ENCODE measurements around the gene PTPRD. TPM values are rescaled to one million over a fixed set of nuclear protein-coding genes. Genes with fewer than 3 reads are reported as not detected.

Gene PTPRD
- total and polyA plus RNA-seq, 2 of the 4 experiments (the other 2 are of a cell fraction): 0.07 to 0.18 TPM

- 0% methylated on average over 1 of the region's 3 CpGs; no CpG with 5 or more reads in 1 of the 2 experiments for WGBS, 2 experiments (ENCODE audit: extremely low coverage in 2 of 2, insufficient read length in 1 of 2)
- no peaks in the 10 kb centered on the region for H3K36me3 ChIP-seq (ENCODE audit: control insufficient read depth, insufficient read depth, low read length)
- intact Hi-C loops (cut with micrococcal nuclease) (no loop called here), in situ Hi-C loops (cut with MboI; ENCODE audit: low sequenced_read_pairs) (no loop called here), dilution Hi-C loops (cut with HindIII; ENCODE audit: low sequenced_read_pairs, unreplicated experiment) (no loop called here)
- ATAC-seq (ENCODE audit: low read depth) (no peak), DNase-seq (no peak)
- no peak overlapping the region for H3K4me3 ChIP-seq (ENCODE audit: insufficient read depth, low read depth, low read length)
- no peak overlapping the region for H3K27ac ChIP-seq (ENCODE audit: insufficient read depth, low read length)
- no peak overlapping the region for H2BK120ac ChIP-seq (ENCODE audit: low read depth, low read length)
- H2AK5ac ChIP-seq (ENCODE audit: low read depth, low read length): no peak overlapping the region
- H2AFZ ChIP-seq (replicated peaks; ENCODE audit: low read length, poor library complexity): no peak overlapping the region
- H4K8ac ChIP-seq (ENCODE audit: low read depth in 2 of 2, low read length in 2 of 2): no peak overlapping the region
- H2BK20ac ChIP-seq (ENCODE audit: low read depth, low read length): no peak overlapping the region
- H3K18ac ChIP-seq (ENCODE audit: low read depth, low read length): no peak overlapping the region
- H3K27me3 ChIP-seq (ENCODE audit: control insufficient read depth, insufficient read depth, low read length): no peaks in the 10 kb centered on the region
- CTCF ChIA-PET: no interaction called here
- POLR2A ChIA-PET (ENCODE audit: unreplicated experiment): no interaction called here
- no peak overlapping the region for H3K9ac ChIP-seq (ENCODE audit: low read depth, low read length)
- H2AK9ac ChIP-seq (replicated peaks; ENCODE audit: low read depth, low read length, poor library complexity): no peak overlapping the region
- H4K20me1 ChIP-seq (ENCODE audit: insufficient read depth, low read length): no peaks in the 10 kb centered on the region
- H4K5ac ChIP-seq (ENCODE audit: low read depth, low read length): no peak overlapping the region
- TF ChIP-seq MAFK (IDR thresholded peaks at IDR 0.05; ENCODE audit: low read depth, low read length) (no peak), USF2 (IDR thresholded peaks at IDR 0.05; ENCODE audit: low read depth, low read length) (no peak), ELK1 (IDR thresholded peaks at IDR 0.05; ENCODE audit: borderline replicate concordance, low read depth, low read length) (no peak), MAZ (IDR thresholded peaks at IDR 0.05; ENCODE audit: borderline replicate concordance, low read depth, low read length) (no peak), RFX5 (IDR thresholded peaks at IDR 0.05; ENCODE audit: low read depth, low read length) (no peak), CHD1 (IDR thresholded peaks at IDR 0.05; ENCODE audit: low read depth, low read length) (no peak), MXI1 (IDR thresholded peaks at IDR 0.05; ENCODE audit: borderline replicate concordance, low read depth, low read length) (no peak), RAD21 (IDR thresholded peaks at IDR 0.05; ENCODE audit: low read length) (no peak), POLR2A (IDR thresholded peaks at IDR 0.05; ENCODE audit: low read depth, low read length) (no peak), RCOR1 (IDR thresholded peaks at IDR 0.05; ENCODE audit: insufficient replicate concordance, low read length) (no peak), NFE2L2 (IDR thresholded peaks at IDR 0.05; ENCODE audit: low read depth, low read length) (no peak), BHLHE40 (IDR thresholded peaks at IDR 0.05; ENCODE audit: low read depth, low read length) (no peak), CTCF (conservative IDR thresholded peaks at IDR 0.05; ENCODE audit: low read depth, low read length) (no peak), FOS (IDR thresholded peaks at IDR 0.05; ENCODE audit: low read depth, low read length) (no peak)
- no peak overlapping the region for H2BK5ac ChIP-seq (ENCODE audit: low read depth, low read length, poor library complexity, severe bottlenecking)
- no peak overlapping the region for H3K4me2 ChIP-seq (ENCODE audit: low read depth, low read length)
- H2BK15ac ChIP-seq (ENCODE audit: low read depth, low read length): no peak overlapping the region
- H3K4ac ChIP-seq (ENCODE audit: low read depth, low read length): no peak overlapping the region
- no peaks in the 10 kb centered on the region for H3K9me1 ChIP-seq (ENCODE audit: insufficient read depth, low read length)
- H3K9me3 ChIP-seq (ENCODE audit: control insufficient read depth, insufficient read depth, low read length): peaks cover 4% of the 10 kb centered on the region; the same call in 1 of the 2 replicates
- no peak overlapping the region for H3K23ac ChIP-seq (ENCODE audit: low read depth, low read length)
- no peak overlapping the region for H3K14ac ChIP-seq (replicated peaks; ENCODE audit: low read depth, low read length)
- no TSS peak for BruUV-seq (replicated peaks)
- no peaks in the 10 kb centered on the region for H3K79me1 ChIP-seq (ENCODE audit: low read depth in 1 of 2, low read length in 2 of 2)
- H4K91ac ChIP-seq (ENCODE audit: insufficient read depth, low read depth, low read length): no peak overlapping the region
- H3K56ac ChIP-seq (ENCODE audit: extremely low read depth, insufficient read depth, low read length): no peak overlapping the region
- H3K4me1 ChIP-seq (ENCODE audit: control insufficient read depth, insufficient read depth, low read length): no peaks in the 10 kb centered on the region
Observed at GRCh38 chr9:9670454-9670853, 942.3 kb downstream of the PTPRD start.
